Activated CD8-positive, alpha-beta memory T cell treated with anti-CD3 and anti-CD28 coated beads, Interleukin-2, amount 50 U/mL, for 4 hours (primary cell): Measurements from ENCODE around the gene TOMM6.
"Not testable (repeated sequence)": the region's sequence is repeated elsewhere in the genome, so short reads cannot be mapped to it uniquely, and the experiment has no call there.

Experiments
- DNase-seq: peaks from one replicate; pipeline ENCODE4 v3.0.0-alpha.2; 2020

The TOMM6 gene

DNA sequence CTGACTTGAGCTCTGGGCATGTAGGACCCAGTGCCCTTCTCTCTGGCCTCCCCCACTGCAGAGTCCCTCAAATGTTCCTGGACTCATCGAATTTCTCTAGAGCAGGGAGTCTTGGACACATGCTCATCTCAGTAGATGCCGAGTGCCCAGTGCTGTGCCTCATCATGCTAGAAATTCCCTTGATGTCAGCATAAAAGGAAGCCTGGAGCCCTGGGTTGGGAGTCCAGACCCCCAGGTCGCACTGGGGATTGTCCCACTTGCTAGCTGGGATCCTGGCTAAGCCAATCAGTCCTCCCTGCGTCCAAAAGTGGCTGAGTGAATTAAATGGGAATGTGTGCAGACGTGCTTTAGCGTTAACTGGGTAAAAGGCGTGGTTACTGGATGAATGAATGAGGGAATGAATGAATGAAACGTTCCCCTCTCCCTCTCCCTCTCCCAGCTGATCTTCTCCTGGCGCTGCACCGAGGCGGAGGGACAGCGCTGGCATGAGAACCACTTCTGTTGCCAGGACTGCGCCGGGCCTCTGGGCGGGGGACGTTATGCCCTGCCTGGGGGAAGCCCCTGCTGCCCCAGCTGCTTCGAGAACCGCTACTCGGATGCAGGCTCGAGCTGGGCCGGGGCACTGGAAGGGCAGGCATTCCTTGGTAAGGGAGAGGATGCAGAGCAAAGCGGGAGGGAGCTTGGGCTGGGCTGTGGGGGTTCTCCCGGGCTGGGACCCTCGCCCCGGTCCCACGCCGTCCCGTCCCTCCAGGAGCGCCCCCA, 1.6 kb upstream of the TOMM6 start:
- peak; percentile 27 for DNase-seq

- peak; percentile 89 for DNase-seq
These were observed 859 bp upstream of the TOMM6 start for GRCh38 chr6:41786451-41787218.

DNA sequence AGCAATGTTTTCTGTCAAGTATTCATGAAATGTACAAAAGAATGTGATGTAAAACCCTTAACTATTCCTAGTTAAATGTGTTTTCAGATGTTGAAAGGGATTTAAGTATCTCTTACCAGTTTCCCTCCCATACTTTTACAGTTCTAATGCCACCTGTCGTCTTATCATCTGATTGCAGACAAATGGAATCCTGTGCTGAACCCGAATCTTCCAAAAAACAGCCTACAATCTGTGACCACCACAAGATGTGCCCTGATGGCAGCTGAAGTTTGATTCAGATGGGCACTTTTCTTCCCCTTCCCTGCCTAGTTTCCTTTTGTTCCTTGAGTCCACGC, 1.9 kb downstream of the TOMM6 start:
- no peak for DNase-seq

GRCh38 chr6:41790045-41790444, 2.6 kb downstream of the TOMM6 start:
- DNase-seq, result no peak

GRCh38 chr6:41791305-41791704, 3.8 kb downstream of the TOMM6 start:
- DNase-seq, result no peak

DNA sequence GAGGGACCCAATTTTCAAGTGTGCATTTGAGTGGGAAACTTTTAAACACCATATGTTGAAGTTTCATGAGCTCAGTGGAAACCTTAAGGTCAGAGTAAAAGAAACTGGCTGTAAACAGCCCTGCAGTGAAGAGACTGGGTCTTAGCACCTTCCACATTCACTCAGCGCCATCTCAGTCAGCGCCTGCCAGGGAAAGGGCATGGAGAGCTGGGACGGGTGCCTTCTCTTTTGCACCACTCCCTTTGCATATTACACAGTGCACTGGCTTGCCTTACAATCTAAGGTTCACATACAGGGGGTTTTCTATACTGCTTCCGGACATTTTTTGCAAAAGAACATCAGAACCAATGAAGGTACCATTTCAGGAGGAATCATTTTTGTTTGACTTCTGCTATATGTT, 4.5 kb downstream of the TOMM6 start:
- no peak for DNase-seq

- DNase-seq, result no peak
These were observed 9.0 kb downstream of the TOMM6 start for GRCh38 chr6:41796474-41796873.

- no peak for DNase-seq
These were observed 11.5 kb downstream of the TOMM6 start for GRCh38 chr6:41798901-41799558.

- no peak for DNase-seq
These were observed 12.0 kb downstream of the TOMM6 start for GRCh38 chr6:41799559-41799911.

DNA sequence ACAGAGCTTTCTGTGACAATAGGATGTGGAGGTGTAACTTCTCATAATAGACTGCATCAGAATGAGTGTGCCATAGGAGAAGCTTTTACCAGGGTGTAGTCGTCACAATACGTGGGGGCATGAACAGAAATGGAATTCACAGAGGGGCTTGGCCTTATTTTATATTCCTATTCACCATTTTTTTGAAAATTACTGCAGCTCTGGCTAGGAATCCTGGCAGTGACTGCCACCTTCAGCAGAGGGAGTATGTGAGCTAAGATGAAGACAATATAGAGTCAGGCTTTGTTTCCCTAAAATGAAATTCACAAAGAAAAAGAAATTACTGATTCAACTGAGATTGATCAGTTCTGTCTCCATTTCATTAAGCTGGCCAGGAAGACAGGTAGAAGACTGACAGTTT, 13.9 kb downstream of the TOMM6 start:
- no peak for DNase-seq

DNA sequence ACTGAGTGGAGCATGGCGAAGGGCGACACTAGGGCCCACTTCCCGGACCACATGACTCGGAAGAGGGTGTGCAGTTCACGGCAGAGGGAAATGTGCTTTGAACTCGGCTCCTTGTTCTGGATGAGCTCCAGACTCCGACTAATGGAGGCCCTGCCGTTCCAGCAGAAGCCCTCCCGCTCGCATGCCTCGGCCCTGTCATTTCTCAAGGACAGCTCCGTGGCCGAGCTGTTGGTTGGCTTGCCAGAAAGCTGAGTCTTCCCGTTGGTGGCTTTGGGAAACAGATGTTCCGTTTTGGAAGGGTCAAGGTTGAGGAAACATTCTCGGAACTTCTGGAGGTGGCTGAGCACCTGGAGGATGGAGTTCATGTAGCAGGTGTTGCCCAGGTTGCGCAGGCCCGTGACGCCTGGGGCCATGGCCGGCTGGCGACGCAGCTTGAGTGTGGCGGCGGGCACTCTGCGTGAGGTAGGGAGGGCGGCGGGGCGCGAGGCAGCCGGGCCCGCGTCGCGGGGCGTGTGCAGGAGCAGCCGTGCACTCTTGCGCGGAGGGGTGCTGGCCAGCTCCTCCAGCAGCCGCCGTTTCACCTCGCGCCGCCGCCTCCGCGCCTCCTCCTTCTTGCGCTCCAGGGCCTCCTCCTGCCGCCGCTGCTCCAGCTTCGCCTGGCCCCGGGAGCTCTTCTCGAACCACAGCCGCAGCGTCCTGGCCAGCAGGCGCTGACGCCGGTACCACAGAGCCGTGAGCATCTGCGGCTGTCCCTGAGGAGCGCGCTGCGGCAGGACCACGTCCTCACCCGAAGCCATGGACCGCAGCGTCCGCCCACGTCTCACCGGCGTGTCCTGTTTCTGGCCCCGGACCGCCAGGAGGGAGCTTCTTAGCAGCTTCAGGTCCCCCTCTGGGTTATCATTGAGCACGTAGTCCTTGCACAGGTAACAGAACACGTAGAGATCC, 18.6 kb downstream of the TOMM6 start:
- DNase-seq, result no peak

GRCh38 chr6:41811095-41811494, 23.6 kb downstream of the TOMM6 start:
- no peak for DNase-seq

GRCh38 chr6:41811946-41812345, 24.5 kb downstream of the TOMM6 start:
- not testable (repeated sequence) for DNase-seq

GRCh38 chr6:41813469-41813868, 26.0 kb downstream of the TOMM6 start:
- DNase-seq, result no peak

- DNase-seq, result no peak
These were observed 26.5 kb downstream of the TOMM6 start for GRCh38 chr6:41813956-41814355.

DNA sequence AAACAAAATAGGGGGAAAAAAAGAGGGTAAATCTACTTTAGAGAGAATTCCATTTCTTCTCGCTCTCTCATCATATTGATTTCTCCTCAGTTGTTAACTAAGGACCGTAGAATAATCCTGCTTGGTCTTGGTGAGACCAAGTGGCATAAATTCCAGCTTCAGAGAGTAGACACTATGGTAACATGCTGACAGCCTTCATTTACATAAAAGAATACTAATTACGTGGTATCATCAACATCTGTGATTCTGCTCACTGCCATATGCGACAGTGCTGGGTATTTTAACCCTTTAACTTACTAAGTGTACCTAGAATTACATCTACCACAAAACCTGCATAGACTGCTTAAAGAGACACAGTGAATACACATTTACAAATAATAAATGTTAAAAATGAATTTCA, 27.1 kb downstream of the TOMM6 start:
- DNase-seq, result no peak

DNA sequence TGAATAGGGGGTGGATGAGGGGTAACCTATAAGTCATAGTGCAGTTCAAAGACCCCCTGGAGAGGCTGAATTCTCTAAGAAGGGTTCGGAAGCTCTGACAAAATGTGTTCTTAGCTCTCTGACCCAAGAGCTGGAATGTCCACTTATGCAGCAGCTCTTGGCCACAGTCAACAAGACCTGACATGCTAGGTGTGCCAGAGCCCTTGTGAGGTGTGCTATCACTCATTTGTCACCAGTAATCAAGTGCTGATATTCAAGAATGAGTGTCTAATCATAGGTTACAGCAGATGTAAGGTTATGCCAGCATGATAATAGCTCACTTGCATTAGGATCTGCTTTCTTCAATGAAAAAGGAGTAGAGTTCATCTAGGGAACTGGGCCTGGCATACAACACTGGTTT, 28.1 kb downstream of the TOMM6 start:
- DNase-seq, result no peak

GRCh38 chr6:41818271-41819054, 31.0 kb downstream of the TOMM6 start:
- DNase-seq, result no peak

- no peak for DNase-seq
These were observed 33.8 kb downstream of the TOMM6 start for GRCh38 chr6:41821266-41821665.

- no peak for DNase-seq
These were observed 34.5 kb downstream of the TOMM6 start for GRCh38 chr6:41822021-41822420.

- DNase-seq, result no peak
These were observed 35.7 kb downstream of the TOMM6 start for GRCh38 chr6:41823178-41823577.
